ENCODE data around the gene PDS5B.

DNA sequence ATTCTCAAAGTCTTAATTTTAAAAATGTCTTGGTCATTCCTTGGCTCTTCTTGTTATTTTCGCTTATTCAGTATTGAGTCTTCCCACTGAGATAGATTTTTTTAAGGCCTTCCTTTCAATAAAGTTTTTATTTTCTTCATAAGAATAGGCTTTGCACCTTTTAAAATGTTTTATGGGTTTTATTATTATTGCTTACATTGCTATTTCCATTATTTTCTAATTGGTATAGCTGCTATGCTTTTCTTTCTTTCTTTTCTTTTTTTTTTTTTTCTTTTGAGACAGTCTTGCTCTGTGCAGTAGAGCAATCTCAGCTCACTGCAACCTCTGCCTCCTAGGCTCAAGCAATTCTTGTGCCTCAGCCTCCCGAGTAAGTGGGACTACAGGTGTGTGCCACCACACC, 195.7 kb downstream of the PDS5B start:
- no peak for TF ChIP-seq ZNF263 (CRISPR knock-in tag; IDR thresholded peaks at IDR 0.05; ENCODE audit: low read depth)
- TF ChIP-seq, protein P1, sequence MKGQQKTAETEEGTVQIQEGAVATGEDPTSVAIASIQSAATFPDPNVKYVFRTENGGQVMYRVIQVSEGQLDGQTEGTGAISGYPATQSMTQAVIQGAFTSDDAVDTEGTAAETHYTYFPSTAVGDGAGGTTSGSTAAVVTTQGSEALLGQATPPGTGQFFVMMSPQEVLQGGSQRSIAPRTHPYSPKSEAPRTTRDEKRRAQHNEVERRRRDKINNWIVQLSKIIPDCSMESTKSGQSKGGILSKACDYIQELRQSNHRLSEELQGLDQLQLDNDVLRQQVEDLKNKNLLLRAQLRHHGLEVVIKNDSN (CRISPR knock-in tag; IDR thresholded peaks at IDR 0.05): no peak
- TF ChIP-seq, protein P2, sequence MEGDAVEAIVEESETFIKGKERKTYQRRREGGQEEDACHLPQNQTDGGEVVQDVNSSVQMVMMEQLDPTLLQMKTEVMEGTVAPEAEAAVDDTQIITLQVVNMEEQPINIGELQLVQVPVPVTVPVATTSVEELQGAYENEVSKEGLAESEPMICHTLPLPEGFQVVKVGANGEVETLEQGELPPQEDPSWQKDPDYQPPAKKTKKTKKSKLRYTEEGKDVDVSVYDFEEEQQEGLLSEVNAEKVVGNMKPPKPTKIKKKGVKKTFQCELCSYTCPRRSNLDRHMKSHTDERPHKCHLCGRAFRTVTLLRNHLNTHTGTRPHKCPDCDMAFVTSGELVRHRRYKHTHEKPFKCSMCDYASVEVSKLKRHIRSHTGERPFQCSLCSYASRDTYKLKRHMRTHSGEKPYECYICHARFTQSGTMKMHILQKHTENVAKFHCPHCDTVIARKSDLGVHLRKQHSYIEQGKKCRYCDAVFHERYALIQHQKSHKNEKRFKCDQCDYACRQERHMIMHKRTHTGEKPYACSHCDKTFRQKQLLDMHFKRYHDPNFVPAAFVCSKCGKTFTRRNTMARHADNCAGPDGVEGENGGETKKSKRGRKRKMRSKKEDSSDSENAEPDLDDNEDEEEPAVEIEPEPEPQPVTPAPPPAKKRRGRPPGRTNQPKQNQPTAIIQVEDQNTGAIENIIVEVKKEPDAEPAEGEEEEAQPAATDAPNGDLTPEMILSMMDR (IDR thresholded peaks at IDR 0.05): no peak
- TF ChIP-seq NR2C2 (CRISPR knock-in tag; IDR thresholded peaks at IDR 0.05): no peak
- no peak for TF ChIP-seq ETV6 (CRISPR knock-in tag; IDR thresholded peaks at IDR 0.05)
